Measurements from ENCODE around the gene RITA1.
"Not testable (repeated sequence)": the region's sequence is repeated elsewhere in the genome, so short reads cannot be mapped to it uniquely, and the experiment has no call there.

RITA1 gene

DNA sequence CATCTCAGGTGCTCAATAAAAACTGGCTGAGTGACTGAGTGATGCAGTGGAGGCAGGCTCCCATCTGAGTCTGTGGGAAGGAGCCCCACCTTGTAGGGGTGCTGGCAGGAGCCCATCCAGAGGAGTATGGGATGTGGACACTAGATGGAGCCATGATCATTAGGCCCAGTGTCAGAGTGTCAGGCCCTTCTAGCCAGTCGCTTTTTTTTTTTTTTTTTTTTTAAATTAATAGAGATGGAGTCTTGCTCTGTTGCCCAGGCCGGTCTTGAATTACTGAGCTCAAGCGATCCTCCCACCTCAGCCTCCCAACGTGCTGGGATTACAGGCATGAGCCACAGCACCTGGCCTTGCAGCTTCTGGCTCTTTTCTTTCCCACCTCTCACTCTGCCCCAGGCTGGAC lies 11.5 kb downstream of the RITA1 start:
- no peak overlapping the region for H3K27ac ChIP-seq (ENCODE audit: low read depth, low read length)
- peaks cover 5% of the 10 kb centered on the region; the same call in 1 of the 2 replicates for H3K4me1 ChIP-seq (ENCODE audit: insufficient read depth, low read length)
- peaks cover 3% of the 10 kb centered on the region; the same call in 1 of the 2 replicates for H3K36me3 ChIP-seq (ENCODE audit: insufficient read depth, low read length)
- no peak overlapping the region for H3K4me3 ChIP-seq (ENCODE audit: low read length)
- H3K9ac ChIP-seq (ENCODE audit: low read depth, low read length): no peak overlapping the region
- H3K27me3 ChIP-seq (ENCODE audit: insufficient read depth, low read length): no peaks in the 10 kb centered on the region
- 37% methylated on average over 4 of the region's 4 CpGs for WGBS
- no peaks in the 10 kb centered on the region for H3K9me3 ChIP-seq (ENCODE audit: insufficient read depth, low read depth, low read length)

DNA sequence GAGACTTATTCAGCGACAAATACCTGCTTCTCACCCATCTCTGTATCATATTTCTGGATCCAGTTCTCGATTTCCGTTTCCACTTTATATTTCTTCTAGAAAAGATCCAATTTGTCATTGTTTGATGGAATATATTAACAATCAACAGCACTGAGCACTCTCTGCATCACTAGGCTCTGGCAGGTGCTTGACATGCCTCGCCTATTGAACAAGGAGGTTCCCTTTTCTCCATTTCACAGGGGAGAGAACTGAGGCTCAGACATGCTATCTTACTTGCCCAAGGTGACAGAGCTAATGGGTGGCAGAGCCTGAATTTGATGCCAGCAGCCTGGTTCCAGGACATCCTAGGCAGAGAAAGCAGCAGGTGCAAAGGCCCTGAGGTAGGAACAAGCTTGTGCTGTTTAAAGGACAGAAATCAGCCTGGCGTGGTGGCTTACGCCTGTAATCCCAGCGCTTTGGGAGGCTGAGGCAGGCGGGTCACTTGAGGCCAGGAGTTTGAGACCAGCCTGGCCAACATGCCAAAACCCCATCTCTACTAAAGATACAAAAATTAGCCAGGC lies 12.1 kb downstream of the RITA1 start:
- Histone ChIP-seq H3K27me3 (ENCODE audit: insufficient read depth, low read length) (no peaks in the 10 kb centered on the region), H3K9me3 (ENCODE audit: insufficient read depth, low read depth, low read length) (no peaks in the 10 kb centered on the region), H3K4me3 (ENCODE audit: low read length) (no peak overlapping the region), H3K4me1 (ENCODE audit: insufficient read depth, low read length) (peaks cover 5% of the 10 kb centered on the region; the same call in 1 of the 2 replicates), H3K36me3 (ENCODE audit: insufficient read depth, low read length) (no peaks in the 10 kb centered on the region), H3K27ac (ENCODE audit: low read depth, low read length) (no peak overlapping the region), H3K9ac (ENCODE audit: low read depth, low read length) (no peak overlapping the region)
- WGBS: 96% methylated on average over 8 of the region's 8 CpGs

GRCh38 chr12:113198296-113198695 lies 12.8 kb downstream of the RITA1 start:
- no peak overlapping the region for H3K27ac ChIP-seq (ENCODE audit: low read depth, low read length)
- no peak overlapping the region for H3K4me3 ChIP-seq (ENCODE audit: low read length)
- peaks cover 5% of the 10 kb centered on the region; the same call in 1 of the 2 replicates for H3K4me1 ChIP-seq (ENCODE audit: insufficient read depth, low read length)
- no peak overlapping the region for H3K9ac ChIP-seq (ENCODE audit: low read depth, low read length)
- no peaks in the 10 kb centered on the region for H3K36me3 ChIP-seq (ENCODE audit: insufficient read depth, low read length)
- no peaks in the 10 kb centered on the region for H3K9me3 ChIP-seq (ENCODE audit: insufficient read depth, low read depth, low read length)
- 96% methylated on average over 1 of the region's 1 CpG for WGBS
- no peaks in the 10 kb centered on the region for H3K27me3 ChIP-seq (ENCODE audit: insufficient read depth, low read length)

DNA sequence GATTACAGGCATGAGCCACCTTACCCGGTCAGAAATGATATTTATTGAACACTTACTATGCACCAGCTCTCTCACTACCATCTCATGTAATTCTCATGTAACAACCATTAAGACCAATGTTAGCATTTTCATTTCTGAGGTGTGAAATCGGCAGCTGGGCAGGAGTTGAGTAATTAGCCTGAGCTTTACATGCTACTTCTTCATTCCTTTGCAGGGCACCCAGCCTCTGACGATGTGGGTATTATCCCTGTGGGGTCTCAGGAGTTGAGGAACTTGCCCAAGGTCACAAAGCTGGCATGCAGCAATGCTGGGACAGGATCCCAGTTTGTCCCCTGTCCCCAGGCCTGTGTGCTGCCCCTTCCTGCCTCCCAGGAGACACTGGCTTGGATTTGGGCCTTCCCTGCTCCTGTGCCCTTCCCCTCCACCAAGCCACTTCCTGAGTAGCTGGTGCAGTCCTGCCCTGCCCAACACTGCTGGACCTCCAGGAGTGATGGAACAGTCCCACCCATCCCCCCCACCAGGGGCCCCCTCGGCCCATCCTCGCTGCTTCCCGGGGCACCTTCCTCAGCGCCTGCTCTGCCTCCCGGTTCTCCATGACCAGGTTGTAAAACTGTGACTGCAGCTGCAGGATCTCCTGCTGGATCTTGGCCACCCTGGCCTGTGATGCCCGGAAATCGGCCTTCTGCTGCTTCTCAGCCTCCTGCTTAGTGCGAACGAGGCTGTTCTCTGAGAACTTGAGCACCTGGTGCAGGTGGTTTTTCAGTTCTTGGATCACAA lies 14.7 kb downstream of the RITA1 start:
- no peaks in the 10 kb centered on the region for H3K27me3 ChIP-seq (ENCODE audit: insufficient read depth, low read length)

GRCh38 chr12:113201187-113202177 lies 16.0 kb downstream of the RITA1 start:
- H3K27me3 ChIP-seq (ENCODE audit: insufficient read depth, low read length): no peaks in the 10 kb centered on the region
- no peak overlapping the region for H3K9ac ChIP-seq (ENCODE audit: low read depth, low read length)
- 92% methylated on average over 14 of the region's 14 CpGs for WGBS
- no peak overlapping the region for H3K27ac ChIP-seq (ENCODE audit: low read depth, low read length)
- H3K4me3 ChIP-seq (ENCODE audit: low read length): no peak overlapping the region
- no peaks in the 10 kb centered on the region for H3K36me3 ChIP-seq (ENCODE audit: insufficient read depth, low read length)
- no peaks in the 10 kb centered on the region for H3K4me1 ChIP-seq (ENCODE audit: insufficient read depth, low read length)
- 0 out of 2 replicates have a peak, but pooled peaks cover 4% of the 10 kb centered on the region for H3K9me3 ChIP-seq (ENCODE audit: insufficient read depth, low read depth, low read length)

More for the DNA sequence above, 14.7 kb downstream of the RITA1 start:
- Histone ChIP-seq H3K4me1 (ENCODE audit: insufficient read depth, low read length) (peaks cover 3% of the 10 kb centered on the region; the same call in 1 of the 2 replicates), H3K9ac (ENCODE audit: low read depth, low read length) (no peak overlapping the region), H3K4me3 (ENCODE audit: low read length) (no peak overlapping the region), H3K27ac (ENCODE audit: low read depth, low read length) (no peak overlapping the region), H3K36me3 (ENCODE audit: insufficient read depth, low read length) (no peaks in the 10 kb centered on the region), H3K9me3 (ENCODE audit: insufficient read depth, low read depth, low read length) (no peaks in the 10 kb centered on the region)
- 91% methylated on average over 12 of the region's 12 CpGs for WGBS

- no peak overlapping the region for H3K4me3 ChIP-seq (ENCODE audit: low read length)
- no peak overlapping the region for H3K9ac ChIP-seq (ENCODE audit: low read depth, low read length)
- WGBS: 88% methylated on average over 4 of the region's 4 CpGs
- no peaks in the 10 kb centered on the region for H3K36me3 ChIP-seq (ENCODE audit: insufficient read depth, low read length)
- H3K4me1 ChIP-seq (ENCODE audit: insufficient read depth, low read length): no peaks in the 10 kb centered on the region
- H3K27ac ChIP-seq (ENCODE audit: low read depth, low read length): no peak overlapping the region
- H3K27me3 ChIP-seq (ENCODE audit: insufficient read depth, low read length): no peaks in the 10 kb centered on the region
- 0 out of 2 replicates have a peak, but pooled peaks cover 4% of the 10 kb centered on the region for H3K9me3 ChIP-seq (ENCODE audit: insufficient read depth, low read depth, low read length)
Measured at GRCh38 chr12:113202300-113203075, 17.0 kb downstream of the RITA1 start.

DNA sequence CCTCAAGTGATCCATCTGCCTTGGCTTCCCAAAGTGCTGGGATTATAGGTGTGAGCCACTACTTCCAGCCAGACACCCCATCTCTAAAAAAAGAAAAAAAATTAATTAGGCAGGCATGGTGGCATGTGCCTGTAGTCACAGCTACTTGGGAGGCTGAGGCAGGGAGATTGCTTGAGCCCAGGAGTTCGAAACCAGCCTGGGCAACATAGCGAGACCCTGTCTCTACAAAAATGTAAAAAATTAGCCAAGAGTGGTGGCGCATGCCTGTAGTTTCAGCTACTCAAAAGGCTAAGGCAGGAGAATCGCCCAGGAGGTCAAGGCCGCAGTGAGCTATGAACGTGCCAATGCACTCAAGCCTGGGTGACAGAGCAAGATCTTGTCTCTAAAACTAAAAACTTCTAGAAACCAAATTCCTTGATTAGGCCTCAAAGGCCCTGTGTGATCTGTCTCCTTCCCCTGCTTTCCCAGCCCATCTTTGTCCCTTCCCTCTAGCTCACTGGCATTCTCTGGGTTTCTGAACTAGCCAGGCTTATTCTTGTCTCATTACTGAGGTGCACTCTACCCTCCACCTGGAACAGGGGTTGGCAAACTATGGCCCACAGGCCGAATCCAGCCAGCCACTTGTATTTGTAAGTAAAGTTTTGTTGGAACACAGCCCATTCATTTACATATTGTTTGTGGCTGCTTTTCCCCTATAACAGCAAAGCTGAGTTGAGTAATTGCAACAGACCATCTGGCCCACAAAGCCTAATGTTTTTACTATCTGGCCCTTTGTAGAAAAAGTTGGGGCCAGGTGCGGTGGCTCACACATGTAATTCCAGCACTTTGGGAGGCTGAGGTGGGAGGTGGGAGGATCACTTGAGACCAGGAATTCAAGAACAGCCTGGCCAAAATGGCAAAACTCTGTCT lies 18.6 kb downstream of the RITA1 start:
- Histone ChIP-seq H3K27me3 (ENCODE audit: insufficient read depth, low read length) (no peaks in the 10 kb centered on the region), H3K4me1 (ENCODE audit: insufficient read depth, low read length) (peaks cover 4% of the 10 kb centered on the region; the same call in 1 of the 2 replicates), H3K9me3 (ENCODE audit: insufficient read depth, low read depth, low read length) (0 out of 2 replicates have a peak, but pooled peaks cover 4% of the 10 kb centered on the region), H3K27ac (ENCODE audit: low read depth, low read length) (no peak overlapping the region), H3K36me3 (ENCODE audit: insufficient read depth, low read length) (no peaks in the 10 kb centered on the region), H3K4me3 (ENCODE audit: low read length) (no peak overlapping the region), H3K9ac (ENCODE audit: low read depth, low read length) (no peak overlapping the region)
- 94% methylated on average over 8 of the region's 8 CpGs for WGBS

GRCh38 chr12:113204804-113205203 lies 19.3 kb downstream of the RITA1 start:
- H3K36me3 ChIP-seq (ENCODE audit: insufficient read depth, low read length): no peaks in the 10 kb centered on the region
- no peaks in the 10 kb centered on the region for H3K27me3 ChIP-seq (ENCODE audit: insufficient read depth, low read length)
- no peak overlapping the region for H3K4me3 ChIP-seq (ENCODE audit: low read length)
- H3K4me1 ChIP-seq (ENCODE audit: insufficient read depth, low read length): peaks cover 4% of the 10 kb centered on the region; the same call in 1 of the 2 replicates
- H3K27ac ChIP-seq (ENCODE audit: low read depth, low read length): no peak overlapping the region
- 96% methylated on average over 3 of the region's 3 CpGs for WGBS
- H3K9ac ChIP-seq (ENCODE audit: low read depth, low read length): no peak overlapping the region
- 0 out of 2 replicates have a peak, but pooled peaks cover 4% of the 10 kb centered on the region for H3K9me3 ChIP-seq (ENCODE audit: insufficient read depth, low read depth, low read length)

DNA sequence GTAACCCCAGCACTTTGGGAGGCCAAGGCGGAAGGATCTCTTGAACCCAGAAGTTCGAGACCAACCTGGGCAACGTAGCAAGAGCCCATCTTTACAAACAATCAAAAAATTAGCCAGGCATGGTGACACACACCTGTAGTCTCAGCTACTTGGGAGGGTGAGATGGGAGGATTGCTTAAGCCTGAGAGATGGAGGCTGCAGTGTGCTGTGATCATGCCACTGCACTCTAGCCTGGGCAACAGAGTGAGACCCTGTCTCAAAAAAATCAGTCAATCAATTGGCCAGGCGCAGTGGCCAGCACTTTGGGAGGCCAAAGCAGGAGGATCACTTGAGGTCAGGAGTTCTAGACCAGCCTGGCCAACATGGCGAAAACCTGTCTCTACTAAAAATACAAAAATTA lies 21.3 kb downstream of the RITA1 start:
- H3K9me3 ChIP-seq (ENCODE audit: insufficient read depth, low read depth, low read length); H3K4me1 ChIP-seq (ENCODE audit: insufficient read depth, low read length); H3K27me3 ChIP-seq (ENCODE audit: insufficient read depth, low read length); H3K9ac ChIP-seq (ENCODE audit: low read depth, low read length); H3K36me3 ChIP-seq (ENCODE audit: insufficient read depth, low read length); H3K27ac ChIP-seq (ENCODE audit: low read depth, low read length); H3K4me3 ChIP-seq (ENCODE audit: low read length): not testable (repeated sequence)
- 98% methylated on average over 5 of the region's 5 CpGs for WGBS

Data from HUES64 (cell line).